Measurements from ENCODE around the gene SBNO1.
"Not testable (repeated sequence)": the region's sequence is repeated elsewhere in the genome, so short reads cannot be mapped to it uniquely, and the experiment has no call there.

Gene SBNO1

GRCh38 chr12:123388177-123388950 lies 23.7 kb upstream of the SBNO1 start:
- DNase-seq = peak; percentile 45

GRCh38 chr12:123387508-123388176 lies 23.0 kb upstream of the SBNO1 start:
- DNase-seq = no peak

GRCh38 chr12:123385536-123385935 lies 20.9 kb upstream of the SBNO1 start:
- DNase-seq = not testable (repeated sequence)

GRCh38 chr12:123384994-123385376 lies 20.3 kb upstream of the SBNO1 start:
- peak; percentile 40 for DNase-seq

- peak; percentile 40 for DNase-seq
Observed at GRCh38 chr12:123384318-123384993, 19.8 kb upstream of the SBNO1 start.

- no peak for DNase-seq
Observed at GRCh38 chr12:123382684-123383083, 18.0 kb upstream of the SBNO1 start.

GRCh38 chr12:123379391-123379790 lies 14.7 kb upstream of the SBNO1 start:
- DNase-seq = no peak

- DNase-seq = not testable (repeated sequence)
Observed at GRCh38 chr12:123372415-123372814, 7.8 kb upstream of the SBNO1 start.

- DNase-seq = not testable (repeated sequence)
Observed at GRCh38 chr12:123371667-123372368, 7.2 kb upstream of the SBNO1 start.

GRCh38 chr12:123369229-123369628 lies 4.6 kb upstream of the SBNO1 start:
- DNase-seq = no peak

GRCh38 chr12:123368431-123368830 lies 3.8 kb upstream of the SBNO1 start:
- DNase-seq = not testable (repeated sequence)

GRCh38 chr12:123367511-123367910 lies 2.9 kb upstream of the SBNO1 start:
- DNase-seq = no peak

GRCh38 chr12:123365025-123365917 lies 624 bp upstream of the SBNO1 start:
- DNase-seq = peak; percentile 96

- DNase-seq = peak; percentile 21
Observed at GRCh38 chr12:123363740-123364531, 711 bp downstream of the SBNO1 start.

- DNase-seq = no peak
Observed at GRCh38 chr12:123363390-123363739, 1.3 kb downstream of the SBNO1 start.

- DNase-seq = no peak
Observed at GRCh38 chr12:123358035-123358434, 6.6 kb downstream of the SBNO1 start.

GRCh38 chr12:123356159-123356670 lies 8.4 kb downstream of the SBNO1 start:
- DNase-seq = no peak

GRCh38 chr12:123354600-123354999 lies 10.0 kb downstream of the SBNO1 start:
- DNase-seq = no peak

- DNase-seq = no peak
Observed at GRCh38 chr12:123351349-123351748, 13.3 kb downstream of the SBNO1 start.

- no peak for DNase-seq
Observed at GRCh38 chr12:123346946-123347345, 17.7 kb downstream of the SBNO1 start.

GRCh38 chr12:123344086-123344485 lies 20.6 kb downstream of the SBNO1 start:
- no peak for DNase-seq
